ENCODE measurements around the gene SRPK1. TPM values are rescaled to one million over a fixed set of nuclear protein-coding genes. Genes with fewer than 3 reads are reported as not detected.

SRPK1 gene
- total and polyA plus RNA-seq, 2 of the 13 experiments (the other 11 are each of a cell fraction or from before 2014, with no cell fraction given): 56.4 to 142 TPM

GRCh38 chr6:35804996-35805736, 115.7 kb downstream of the SRPK1 start, which contains the start of gene LHFPL5 (continued):
- TF ChIP-seq GLMP (CRISPR knock-in tag; IDR thresholded peaks at IDR 0.05; ENCODE audit: borderline replicate concordance): peak; percentile 94; the same call in 1 of the 2 replicates
- peak; percentile 96 for TF ChIP-seq HMGXB3 (CRISPR knock-in tag; IDR thresholded peaks at IDR 0.05; ENCODE audit: borderline replicate concordance)
- TF ChIP-seq SATB2 (CRISPR knock-in tag; IDR thresholded peaks at IDR 0.05): peak; percentile 97
- peak; percentile 96; the same call in 1 of the 2 replicates for TF ChIP-seq ZNF749 (CRISPR knock-in tag; IDR thresholded peaks at IDR 0.05; ENCODE audit: borderline replicate concordance)
- TF ChIP-seq KDM5B (CRISPR knock-in tag; IDR thresholded peaks at IDR 0.05; ENCODE audit: borderline replicate concordance): peak; percentile 96
- no peak for TF ChIP-seq RFX1 (IDR thresholded peaks at IDR 0.05)
- TF ChIP-seq TEF (CRISPR knock-in tag; IDR thresholded peaks at IDR 0.05): peak; percentile 93; the same call in 1 of the 2 replicates
- no peak for TF ChIP-seq RBAK (CRISPR knock-in tag; IDR thresholded peaks at IDR 0.05)
- peak; percentile 32; the same call in 1 of the 2 replicates for TF ChIP-seq HIC2 (CRISPR knock-in tag; IDR thresholded peaks at IDR 0.05; ENCODE audit: low read depth)
- TF ChIP-seq SNRNP70 (IDR thresholded peaks at IDR 0.05; ENCODE audit: low read depth, low read length): no peak
- TF ChIP-seq MED13 (CRISPR knock-in tag; IDR thresholded peaks at IDR 0.05): peak; percentile 97
- peak; percentile 95 for TF ChIP-seq TFE3 (CRISPR knock-in tag; IDR thresholded peaks at IDR 0.05)
- no peak for TF ChIP-seq SRF (IDR thresholded peaks at IDR 0.05; ENCODE audit: low read depth, low read length)
- TF ChIP-seq REL (CRISPR knock-in tag; conservative IDR thresholded peaks at IDR 0.05): peak; percentile 99
- TF ChIP-seq NFIC (IDR thresholded peaks at IDR 0.05; ENCODE audit: low read length): no peak
- peak; percentile 97 for TF ChIP-seq ZNF639 (CRISPR knock-in tag; conservative IDR thresholded peaks at IDR 0.05)
- TF ChIP-seq IRF2 (CRISPR knock-in tag; IDR thresholded peaks at IDR 0.05): peak; percentile 97

Data from HepG2 (cell line).